Astrocyte (in vitro differentiated cells and primary cell): Measurements from ENCODE around the gene GRB7. TPM values are rescaled to one million over a fixed set of nuclear protein-coding genes. Genes with fewer than 3 reads are reported as not detected.

Source experiments
- DNase-seq: peaks from one replicate; pipeline ENCODE4 v3.0.0-alpha.2; 2010; ENCODE audit warnings: low read depth
- FAIRE-seq: peaks from 2 replicates; lab custom pipeline; 2011; peaks lifted over from hg19 to GRCh38; lab: Jason Lieb, UNC
- H2AFZ ChIP-seq: 2 replicates; pipeline ENCODE4 v1.6.0; 2012; ENCODE audit warnings: low read depth, low read length, inconsistent platforms
- H3K27ac ChIP-seq: 2 replicates; pipeline ENCODE4 v1.5.1; 2011; ENCODE audit warnings: low read depth, low read length, inconsistent platforms
- H3K27me3 ChIP-seq: 2 replicates; pipeline ENCODE4 v1.6.0; 2011; ENCODE audit warnings: low read length, inconsistent platforms; ENCODE audit not compliant: insufficient read depth
- H3K36me3 ChIP-seq: 2 replicates; pipeline ENCODE4 v1.5.1; 2011; ENCODE audit warnings: low read length, inconsistent platforms; ENCODE audit not compliant: insufficient read depth
- H3K4me1 ChIP-seq: 2 replicates; pipeline ENCODE4 v1.5.1; 2011; ENCODE audit warnings: low read length, inconsistent platforms; ENCODE audit not compliant: insufficient read depth
- H3K4me2 ChIP-seq: 2 replicates; pipeline ENCODE4 v1.6.0; 2012; ENCODE audit warnings: low read length, inconsistent platforms
- H3K4me3 ChIP-seq: 2 replicates; pipeline ENCODE4 v1.5.1; 2011; ENCODE audit warnings: low read depth, mild to moderate bottlenecking, low read length, inconsistent platforms; ENCODE audit not compliant: insufficient read depth
- H3K79me2 ChIP-seq: 2 replicates; pipeline ENCODE4 v1.6.0; 2012; ENCODE audit warnings: mild to moderate bottlenecking, low read length, inconsistent platforms; ENCODE audit not compliant: insufficient read depth
- H3K9ac ChIP-seq: 2 replicates; pipeline ENCODE4 v1.6.0; 2012; ENCODE audit warnings: mild to moderate bottlenecking, low read length, inconsistent platforms
- H3K9me3 ChIP-seq: 2 replicates; pipeline ENCODE4 v1.5.1; 2012; ENCODE audit warnings: low read depth, mild to moderate bottlenecking, low read length, inconsistent platforms; ENCODE audit not compliant: insufficient read depth
- H4K20me1 ChIP-seq: 2 replicates; pipeline ENCODE4 v1.6.0; 2012; ENCODE audit warnings: low read length, inconsistent platforms; ENCODE audit not compliant: insufficient read depth
- H3K27ac Mint-ChIP-seq: one replicate; pipeline ENCODE4 v1.8.0; 2021; ENCODE audit warnings: mild to moderate bottlenecking, mixed read lengths; ENCODE audit not compliant: unreplicated experiment
- H3K27me3 Mint-ChIP-seq: one replicate; pipeline ENCODE4 v1.8.0; 2021; ENCODE audit warnings: low read depth, mixed read lengths; ENCODE audit not compliant: unreplicated experiment
- H3K36me3 Mint-ChIP-seq: one replicate; pipeline ENCODE4 v1.8.0; 2021; ENCODE audit warnings: low read depth, mixed read lengths; ENCODE audit not compliant: unreplicated experiment
- H3K4me1 Mint-ChIP-seq: one replicate; pipeline ENCODE4 v1.8.0; 2021; ENCODE audit warnings: low read depth, mixed read lengths; ENCODE audit not compliant: unreplicated experiment
- H3K4me3 Mint-ChIP-seq: one replicate; pipeline ENCODE4 v1.8.0; 2021; ENCODE audit warnings: mild to moderate bottlenecking, moderate library complexity, mixed read lengths; ENCODE audit not compliant: unreplicated experiment
- H3K9me3 Mint-ChIP-seq: one replicate; pipeline ENCODE4 v1.8.0; 2021; ENCODE audit warnings: mild to moderate bottlenecking, mixed read lengths; ENCODE audit not compliant: unreplicated experiment
- EZH2 ChIP-seq: IDR thresholded peaks from 2 replicates; pipeline ENCODE4 v1.6.1; 2012; ENCODE audit warnings: mild to moderate bottlenecking, low read length, inconsistent platforms; ENCODE audit not compliant: insufficient read depth
- total RNA-seq: library from RNA; stranded (reverse); gene quantifications from 2 replicates; pipeline ENCODE4 v1.2.1, GENCODE V29; 2021
- TF ChIP-seq, protein P1 (sequence below): IDR thresholded peaks from 2 replicates; pipeline ENCODE4 v1.5.1; 2011; ENCODE audit warnings: low read depth, mild to moderate bottlenecking, inconsistent platforms, low read length, moderate library complexity; ENCODE audit not compliant: insufficient read depth

The GRB7 gene
- total RNA-seq, 1 donor from 2014 or later = 3.3 TPM

DNA sequence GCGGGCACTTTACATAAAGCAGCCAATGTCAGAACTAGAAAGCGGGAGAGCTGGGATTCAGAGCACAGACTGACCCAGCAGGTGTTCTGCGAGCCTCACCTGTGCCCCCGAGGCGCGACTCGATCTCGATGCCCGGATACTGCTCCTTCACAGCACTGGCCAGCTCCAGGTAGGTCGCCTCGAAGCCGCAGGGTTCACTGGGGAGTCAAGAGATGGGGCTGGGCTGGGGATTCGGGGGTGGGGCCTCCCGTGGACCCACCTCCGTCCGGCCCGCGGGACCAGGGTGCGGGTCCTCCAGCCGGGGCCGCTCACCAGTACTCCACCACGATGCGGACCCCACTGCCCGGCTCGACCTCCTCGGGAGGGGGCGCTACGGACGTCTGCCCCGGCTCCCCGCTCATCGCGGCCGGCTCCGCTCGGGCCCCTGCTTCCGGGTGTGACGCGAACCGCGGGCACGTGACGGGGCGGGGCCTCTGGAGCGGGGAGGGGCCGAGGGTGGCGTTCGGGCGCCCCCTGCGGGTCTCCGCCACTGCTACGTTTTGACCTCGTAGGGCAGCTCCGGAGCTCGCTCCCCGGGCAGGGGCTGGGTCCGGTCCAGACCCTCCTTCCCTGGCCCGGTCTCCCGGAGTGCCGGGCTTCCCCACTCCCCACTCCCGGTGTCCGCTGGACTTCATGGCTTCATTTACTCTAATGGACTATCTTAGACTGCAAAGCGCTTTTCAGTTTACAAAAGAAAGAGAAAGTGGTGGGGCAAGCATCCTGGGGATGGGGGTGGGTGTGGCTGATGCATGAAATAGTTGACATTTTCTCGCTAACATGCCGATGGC lies 7.4 kb upstream of the GRB7 start, which contains the start of gene MIEN1:
Gene MIEN1 (minus strand): TSS at position 438 of the 827 bp plus-strand sequence. CDS start 37 bp downstream, at position 401.
- Mint-ChIP-seq H3K9me3 (no peaks in the 10 kb centered on the region), H3K4me3 (peak within 1 kb of the TSS; percentile 92), H3K4me1 (no peaks in the 10 kb centered on the region), H3K36me3 (peaks cover 4% of the 10 kb centered on the region), H3K27ac (peak within 1 kb of the TSS; percentile 68), H3K27me3 (no peaks in the 10 kb centered on the region)
- Histone ChIP-seq H4K20me1 (peaks cover 8% of the 10 kb centered on the region), H3K4me2 (peak within 1 kb of the TSS; percentile 92), H3K27me3 (no peaks in the 10 kb centered on the region), H3K79me2 (no peaks in the 10 kb centered on the region), H3K27ac (peak within 1 kb of the TSS; percentile 67), H3K9ac (peak within 1 kb of the TSS; percentile 85), H3K4me3 (peak within 1 kb of the TSS; percentile 74), H2AFZ (peak within 1 kb of the TSS; percentile 75), H3K9me3 (no peaks in the 10 kb centered on the region), H3K4me1 (peaks cover 5% of the 10 kb centered on the region), H3K36me3 (no peaks in the 10 kb centered on the region)
- peak; percentile 30 for DNase-seq
- no peak for TF ChIP-seq EZH2
- TF ChIP-seq, protein P1, sequence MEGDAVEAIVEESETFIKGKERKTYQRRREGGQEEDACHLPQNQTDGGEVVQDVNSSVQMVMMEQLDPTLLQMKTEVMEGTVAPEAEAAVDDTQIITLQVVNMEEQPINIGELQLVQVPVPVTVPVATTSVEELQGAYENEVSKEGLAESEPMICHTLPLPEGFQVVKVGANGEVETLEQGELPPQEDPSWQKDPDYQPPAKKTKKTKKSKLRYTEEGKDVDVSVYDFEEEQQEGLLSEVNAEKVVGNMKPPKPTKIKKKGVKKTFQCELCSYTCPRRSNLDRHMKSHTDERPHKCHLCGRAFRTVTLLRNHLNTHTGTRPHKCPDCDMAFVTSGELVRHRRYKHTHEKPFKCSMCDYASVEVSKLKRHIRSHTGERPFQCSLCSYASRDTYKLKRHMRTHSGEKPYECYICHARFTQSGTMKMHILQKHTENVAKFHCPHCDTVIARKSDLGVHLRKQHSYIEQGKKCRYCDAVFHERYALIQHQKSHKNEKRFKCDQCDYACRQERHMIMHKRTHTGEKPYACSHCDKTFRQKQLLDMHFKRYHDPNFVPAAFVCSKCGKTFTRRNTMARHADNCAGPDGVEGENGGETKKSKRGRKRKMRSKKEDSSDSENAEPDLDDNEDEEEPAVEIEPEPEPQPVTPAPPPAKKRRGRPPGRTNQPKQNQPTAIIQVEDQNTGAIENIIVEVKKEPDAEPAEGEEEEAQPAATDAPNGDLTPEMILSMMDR = peak; percentile 42
- FAIRE-seq = no peak

DNA sequence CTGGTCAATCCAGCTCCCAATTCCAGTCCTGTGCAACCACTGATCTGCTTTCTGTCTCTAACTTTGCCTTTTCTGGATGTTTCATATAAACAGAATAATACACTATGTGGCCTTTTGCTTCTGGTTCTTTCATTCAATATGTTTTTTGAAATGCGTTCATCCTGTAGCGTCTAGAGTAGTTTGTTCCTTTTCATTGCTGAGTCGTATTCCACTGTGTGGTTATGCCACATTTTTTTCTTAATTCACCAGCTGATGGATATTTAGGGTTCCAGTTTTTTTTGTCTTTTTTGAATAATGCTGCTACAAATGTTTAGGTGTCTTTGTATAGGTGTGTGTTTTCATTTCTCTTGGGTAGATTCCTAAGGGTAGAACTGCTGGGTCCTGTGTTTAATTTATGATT lies 5.2 kb upstream of the GRB7 start:
- H3K27ac Mint-ChIP-seq = no peak overlapping the region
- DNase-seq = no peak
- Histone ChIP-seq H3K9me3 (no peaks in the 10 kb centered on the region), H4K20me1 (peaks cover 8% of the 10 kb centered on the region), H3K4me1 (peaks cover 5% of the 10 kb centered on the region), H3K79me2 (no peaks in the 10 kb centered on the region), H3K36me3 (no peaks in the 10 kb centered on the region), H3K27me3 (no peaks in the 10 kb centered on the region), H3K9ac (no peak overlapping the region), H3K4me2 (no peak overlapping the region), H3K27ac (no peak overlapping the region), H2AFZ (no peak overlapping the region), H3K4me3 (no peak overlapping the region)
- peaks cover 4% of the 10 kb centered on the region for H3K36me3 Mint-ChIP-seq
- no peak for FAIRE-seq
- H3K27me3 Mint-ChIP-seq = peaks cover 10% of the 10 kb centered on the region
- peak overlapping the region; percentile 67 for H3K4me3 Mint-ChIP-seq
- no peaks in the 10 kb centered on the region for H3K9me3 Mint-ChIP-seq
- TF ChIP-seq EZH2 = no peak
- TF ChIP-seq, protein P1 = no peak
- peaks cover 2% of the 10 kb centered on the region for H3K4me1 Mint-ChIP-seq

- Histone ChIP-seq H3K27me3 (peaks cover 9% of the 10 kb centered on the region), H3K4me3 (no peak overlapping the region), H2AFZ (no peak overlapping the region), H3K79me2 (no peaks in the 10 kb centered on the region), H3K9ac (no peak overlapping the region), H4K20me1 (no peaks in the 10 kb centered on the region), H3K4me1 (peaks cover 19% of the 10 kb centered on the region), H3K27ac (no peak overlapping the region), H3K9me3 (no peaks in the 10 kb centered on the region), H3K36me3 (no peaks in the 10 kb centered on the region), H3K4me2 (no peak overlapping the region)
- peaks cover 10% of the 10 kb centered on the region for H3K27me3 Mint-ChIP-seq
- FAIRE-seq (no peak), DNase-seq (no peak)
- H3K36me3 Mint-ChIP-seq = peaks cover 4% of the 10 kb centered on the region
- H3K4me1 Mint-ChIP-seq = peaks cover 13% of the 10 kb centered on the region
- TF ChIP-seq, protein P1 = no peak
- no peak for TF ChIP-seq EZH2
- H3K4me3 Mint-ChIP-seq = no peak overlapping the region
- H3K27ac Mint-ChIP-seq = no peak overlapping the region
- no peaks in the 10 kb centered on the region for H3K9me3 Mint-ChIP-seq
Measured at GRCh38 chr17:39735882-39736281, 1.9 kb upstream of the GRB7 start.
